ENCODE data around the gene DUSP11. TPM values are rescaled to one million over a fixed set of nuclear protein-coding genes. Genes with fewer than 3 reads are reported as not detected.
"Not testable (repeated sequence)": the region's sequence is repeated elsewhere in the genome, so short reads cannot be mapped to it uniquely, and the experiment has no call there.

Gene DUSP11
- total RNA-seq, 1 donor = 32.9 TPM

DNA sequence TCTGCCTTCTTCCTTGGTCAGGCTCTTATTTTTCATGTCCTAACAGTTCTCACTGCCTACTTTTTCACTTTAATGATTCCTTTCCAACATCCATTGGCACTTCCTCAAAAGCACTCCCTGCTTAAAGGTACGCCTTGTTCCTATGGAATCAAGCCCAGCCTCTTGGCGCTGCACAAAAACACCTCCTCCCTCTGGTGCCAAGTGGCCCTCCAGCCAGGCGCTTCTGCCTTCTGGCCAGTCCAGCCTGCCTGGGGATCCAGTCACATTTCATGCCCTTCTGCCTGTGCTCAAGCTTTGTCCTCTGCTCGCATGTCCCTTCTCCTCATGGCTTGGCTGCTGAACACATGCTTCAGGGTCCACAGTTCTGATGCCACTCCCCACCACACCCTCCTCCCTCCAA is 49.1 kb downstream of the DUSP11 start:
- Histone ChIP-seq H3K79me2 (ENCODE audit: insufficient read depth, low read length) (no peaks in the 10 kb centered on the region), H3K4me2 (ENCODE audit: insufficient read depth, low read length) (no peak overlapping the region), H2AFZ (ENCODE audit: low read length) (no peak overlapping the region), H3K27ac (ENCODE audit: low read depth, low read length) (no peak overlapping the region), H3K27me3 (ENCODE audit: insufficient read depth, low read length) (no peaks in the 10 kb centered on the region), H3K9me3 (ENCODE audit: low read depth, low read length) (no peaks in the 10 kb centered on the region), H3K4me3 (ENCODE audit: insufficient read depth, low read length) (no peak overlapping the region), H3K36me3 (ENCODE audit: insufficient read depth, low read length) (peaks cover 27% of the 10 kb centered on the region), H3K4me1 (ENCODE audit: insufficient read depth, low read length) (no peaks in the 10 kb centered on the region), H4K20me1 (ENCODE audit: insufficient read depth, low read length) (no peaks in the 10 kb centered on the region)
- TF ChIP-seq, protein P1, sequence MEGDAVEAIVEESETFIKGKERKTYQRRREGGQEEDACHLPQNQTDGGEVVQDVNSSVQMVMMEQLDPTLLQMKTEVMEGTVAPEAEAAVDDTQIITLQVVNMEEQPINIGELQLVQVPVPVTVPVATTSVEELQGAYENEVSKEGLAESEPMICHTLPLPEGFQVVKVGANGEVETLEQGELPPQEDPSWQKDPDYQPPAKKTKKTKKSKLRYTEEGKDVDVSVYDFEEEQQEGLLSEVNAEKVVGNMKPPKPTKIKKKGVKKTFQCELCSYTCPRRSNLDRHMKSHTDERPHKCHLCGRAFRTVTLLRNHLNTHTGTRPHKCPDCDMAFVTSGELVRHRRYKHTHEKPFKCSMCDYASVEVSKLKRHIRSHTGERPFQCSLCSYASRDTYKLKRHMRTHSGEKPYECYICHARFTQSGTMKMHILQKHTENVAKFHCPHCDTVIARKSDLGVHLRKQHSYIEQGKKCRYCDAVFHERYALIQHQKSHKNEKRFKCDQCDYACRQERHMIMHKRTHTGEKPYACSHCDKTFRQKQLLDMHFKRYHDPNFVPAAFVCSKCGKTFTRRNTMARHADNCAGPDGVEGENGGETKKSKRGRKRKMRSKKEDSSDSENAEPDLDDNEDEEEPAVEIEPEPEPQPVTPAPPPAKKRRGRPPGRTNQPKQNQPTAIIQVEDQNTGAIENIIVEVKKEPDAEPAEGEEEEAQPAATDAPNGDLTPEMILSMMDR (IDR thresholded peaks at IDR 0.05; ENCODE audit: extremely low read depth, low read depth, low read length) = no peak
- no peak for DNase-seq (ENCODE audit: insufficient read length, low spot score, missing footprints)

DNA sequence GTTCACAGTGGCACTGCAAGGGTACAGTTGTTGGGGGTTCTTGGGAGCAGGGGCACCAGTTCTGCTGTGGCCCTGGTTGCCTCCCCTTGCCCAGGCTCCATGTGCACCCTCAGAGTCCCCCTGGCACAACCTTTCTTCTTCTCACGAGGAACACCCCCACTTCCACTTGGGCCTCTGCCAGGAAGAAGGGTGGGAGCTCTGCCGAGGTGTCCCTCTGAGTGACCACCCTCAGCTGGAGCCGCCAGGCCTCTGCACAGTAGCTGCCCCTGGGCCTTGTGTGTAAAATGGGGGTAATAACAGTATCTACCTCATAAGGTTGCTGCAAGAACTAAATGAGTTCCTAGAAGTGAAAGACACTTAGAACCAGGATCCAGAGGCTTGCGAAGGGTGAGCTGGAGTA is 51.2 kb downstream of the DUSP11 start:
- H3K4me2 ChIP-seq (ENCODE audit: insufficient read depth, low read length) = no peak overlapping the region
- no peak overlapping the region for H3K4me3 ChIP-seq (ENCODE audit: insufficient read depth, low read length)
- no peaks in the 10 kb centered on the region for H4K20me1 ChIP-seq (ENCODE audit: insufficient read depth, low read length)
- no peak for DNase-seq (ENCODE audit: insufficient read length, low spot score, missing footprints)
- H2AFZ ChIP-seq (ENCODE audit: low read length) = no peak overlapping the region
- no peaks in the 10 kb centered on the region for H3K4me1 ChIP-seq (ENCODE audit: insufficient read depth, low read length)
- no peaks in the 10 kb centered on the region for H3K9me3 ChIP-seq (ENCODE audit: low read depth, low read length)
- H3K27me3 ChIP-seq (ENCODE audit: insufficient read depth, low read length) = no peaks in the 10 kb centered on the region
- H3K27ac ChIP-seq (ENCODE audit: low read depth, low read length) = no peak overlapping the region
- peaks cover 22% of the 10 kb centered on the region for H3K36me3 ChIP-seq (ENCODE audit: insufficient read depth, low read length)
- H3K79me2 ChIP-seq (ENCODE audit: insufficient read depth, low read length) = no peaks in the 10 kb centered on the region
- TF ChIP-seq, protein P1 (IDR thresholded peaks at IDR 0.05; ENCODE audit: extremely low read depth, low read depth, low read length) = no peak

DNA sequence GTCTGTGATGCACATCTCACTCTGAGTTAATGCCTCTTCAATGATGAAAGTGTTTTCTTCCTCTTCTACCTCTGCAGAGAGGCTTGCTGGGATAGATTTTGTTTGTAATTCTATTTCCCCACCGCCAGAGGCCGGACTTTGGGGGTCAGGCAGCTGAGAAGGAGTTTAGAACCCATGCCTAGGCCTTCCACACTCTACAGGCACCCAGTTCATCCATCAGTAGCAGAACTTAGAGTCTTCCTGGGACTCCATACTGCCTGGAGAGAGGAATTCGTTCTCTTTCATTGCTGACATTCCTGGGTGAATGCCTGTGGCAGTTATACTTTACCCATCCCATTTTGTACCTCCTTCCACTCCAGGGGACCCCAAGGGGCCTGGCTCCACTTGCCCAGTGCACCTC is 51.9 kb downstream of the DUSP11 start:
- TF ChIP-seq, protein P1 (IDR thresholded peaks at IDR 0.05; ENCODE audit: extremely low read depth, low read depth, low read length) = no peak
- Histone ChIP-seq H3K9me3 (ENCODE audit: low read depth, low read length) (no peaks in the 10 kb centered on the region), H3K4me2 (ENCODE audit: insufficient read depth, low read length) (no peak overlapping the region), H3K4me1 (ENCODE audit: insufficient read depth, low read length) (no peaks in the 10 kb centered on the region), H3K4me3 (ENCODE audit: insufficient read depth, low read length) (no peak overlapping the region), H3K79me2 (ENCODE audit: insufficient read depth, low read length) (no peaks in the 10 kb centered on the region), H4K20me1 (ENCODE audit: insufficient read depth, low read length) (no peaks in the 10 kb centered on the region), H3K27ac (ENCODE audit: low read depth, low read length) (no peak overlapping the region), H3K27me3 (ENCODE audit: insufficient read depth, low read length) (no peaks in the 10 kb centered on the region), H3K36me3 (ENCODE audit: insufficient read depth, low read length) (peaks cover 22% of the 10 kb centered on the region), H2AFZ (ENCODE audit: low read length) (no peak overlapping the region)
- no peak for DNase-seq (ENCODE audit: insufficient read length, low spot score, missing footprints)

DNA sequence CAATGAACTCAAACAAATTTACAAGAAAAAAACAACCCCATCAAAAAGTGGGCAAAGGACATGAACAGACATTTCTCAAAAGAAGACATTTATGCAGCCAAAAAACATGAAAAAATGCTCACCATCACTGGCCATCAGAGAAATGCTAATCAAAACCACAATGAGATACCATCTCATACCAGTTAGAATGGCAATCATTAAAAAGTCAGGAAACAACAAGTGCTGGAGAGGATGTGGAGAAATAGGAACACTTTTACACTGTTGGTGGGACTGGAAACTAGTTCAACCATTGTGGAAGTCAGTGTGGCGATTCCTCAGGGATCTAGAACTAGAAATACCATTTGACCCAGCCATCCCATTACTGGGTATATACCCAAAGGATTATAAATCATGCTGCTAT is 53.2 kb downstream of the DUSP11 start:
- H3K79me2 ChIP-seq (ENCODE audit: insufficient read depth, low read length); DNase-seq (ENCODE audit: insufficient read length, low spot score, missing footprints); H3K27me3 ChIP-seq (ENCODE audit: insufficient read depth, low read length); H4K20me1 ChIP-seq (ENCODE audit: insufficient read depth, low read length); H3K4me1 ChIP-seq (ENCODE audit: insufficient read depth, low read length); H3K4me2 ChIP-seq (ENCODE audit: insufficient read depth, low read length); H3K27ac ChIP-seq (ENCODE audit: low read depth, low read length); H3K9me3 ChIP-seq (ENCODE audit: low read depth, low read length); H3K4me3 ChIP-seq (ENCODE audit: insufficient read depth, low read length); H2AFZ ChIP-seq (ENCODE audit: low read length): not testable (repeated sequence)
- H3K36me3 ChIP-seq (ENCODE audit: insufficient read depth, low read length) = peaks cover 15% of the 10 kb centered on the region

Data from osteoblast (primary cell).